Thyroid gland (tissue), 4 donors: Measurements from ENCODE around the gene MRGPRE.

ENCODE experiments used
- CTCF ChIP-seq, 6 experiments: fragments of 200-600 bp in 3 of 6; fragments of 450-650 bp in 3 of 6; sonication (generic) in 3 of 6; IDR thresholded peaks; one replicate each; pipeline ENCODE4 v1.5.1; 2016 to 2019; ENCODE audit warnings: antibody characterized with exemption in 6 of 6, mild to moderate bottlenecking in 2 of 6, inconsistent platforms in 1 of 6, moderate library complexity in 1 of 6
- POLR2A ChIP-seq, 2 donors: fragments of 450-650 bp; IDR thresholded peaks; one replicate each; pipeline ENCODE4 v1.6.1; 2017; ENCODE audit warnings: antibody characterized with exemption in 2 of 2, mild to moderate bottlenecking in 2 of 2, moderate library complexity in 1 of 2

- no peak for TF ChIP-seq CTCF (IDR thresholded peaks at IDR 0.05)
- no peak for TF ChIP-seq POLR2A (IDR thresholded peaks at IDR 0.05)
Measured at GRCh38 chr11:3177931-3178330, 54.3 kb downstream of the MRGPRE start.
